Measurements from ENCODE around the gene CCDC12. TPM values are rescaled to one million over a fixed set of nuclear protein-coding genes. Genes with fewer than 3 reads are reported as not detected.

CCDC12 gene
- total RNA-seq = 22.3 and 26.2 TPM in 2 replicates

DNA sequence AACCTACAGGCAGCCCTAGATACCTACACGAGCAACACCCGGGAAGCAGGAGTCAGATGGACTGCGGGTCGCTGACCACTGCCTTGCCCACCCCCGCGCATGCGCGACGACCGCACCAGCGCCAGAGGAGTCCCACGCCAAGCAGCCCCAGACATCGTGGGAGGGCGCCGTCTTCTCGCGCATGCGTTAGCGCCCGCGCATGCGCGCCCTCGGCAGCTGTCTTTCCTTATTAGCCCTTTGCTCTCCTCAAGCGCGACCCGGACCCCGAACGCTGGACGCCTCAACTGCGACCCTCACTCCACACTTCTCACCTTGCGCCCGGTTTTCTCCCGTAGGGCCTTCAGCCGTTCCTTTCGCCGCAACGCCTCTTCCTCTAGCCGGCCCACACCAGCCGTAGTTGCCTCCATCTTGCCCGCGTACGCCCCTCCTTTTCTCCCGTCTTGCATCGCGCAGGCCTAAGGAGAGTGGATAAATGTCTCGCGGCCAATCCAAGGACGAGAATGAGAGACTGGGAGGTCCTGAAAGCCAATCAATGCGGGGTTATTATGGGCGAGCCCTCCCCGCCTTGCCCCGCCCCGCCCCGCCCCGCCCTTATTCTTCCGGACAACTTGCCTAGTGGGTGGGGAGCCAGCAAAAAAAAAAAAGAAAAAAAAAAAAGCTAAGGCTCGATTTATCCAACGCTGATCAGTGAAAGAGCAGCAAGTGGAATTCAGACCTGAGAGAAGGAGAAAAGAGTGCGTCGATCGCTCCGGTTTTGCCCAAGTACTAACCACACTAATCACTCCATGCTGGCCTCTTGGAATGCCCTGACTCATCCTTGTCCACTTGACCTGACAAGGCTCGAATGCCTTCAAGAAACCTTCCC is at the start of gene CCDC12:
CCDC12 (minus strand) TSS at position 420 of the 865 bp plus-strand sequence; CDS start at position 407, 13 bp downstream.
- peak; percentile 99 for DNase-seq (ENCODE audit: low read depth)

DNA sequence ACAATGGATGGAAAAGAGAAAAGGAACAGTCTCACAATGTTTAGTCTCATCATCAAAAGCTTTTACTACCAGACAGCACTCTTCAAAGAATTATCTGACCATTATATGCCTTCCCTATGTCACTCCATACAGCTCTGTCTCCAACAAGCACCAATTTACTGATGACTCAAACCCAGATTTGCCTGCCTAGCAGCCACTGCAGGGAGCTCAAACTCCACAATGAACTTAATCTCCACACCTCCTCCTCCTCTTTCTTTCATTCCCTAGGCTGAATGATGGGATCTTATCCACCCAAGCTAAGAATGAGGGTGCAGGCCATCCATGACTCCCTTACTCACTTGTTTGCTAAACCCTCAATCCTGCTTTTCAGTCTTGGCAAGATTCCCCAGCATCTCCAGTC is 48.4 kb upstream of the CCDC12 start:
- DNase-seq (ENCODE audit: low read depth) = peak; percentile 45

GRCh38 chr3:47022641-47023071 is 46.1 kb upstream of the CCDC12 start:
- peak; percentile 33 for DNase-seq (ENCODE audit: low read depth)

DNA sequence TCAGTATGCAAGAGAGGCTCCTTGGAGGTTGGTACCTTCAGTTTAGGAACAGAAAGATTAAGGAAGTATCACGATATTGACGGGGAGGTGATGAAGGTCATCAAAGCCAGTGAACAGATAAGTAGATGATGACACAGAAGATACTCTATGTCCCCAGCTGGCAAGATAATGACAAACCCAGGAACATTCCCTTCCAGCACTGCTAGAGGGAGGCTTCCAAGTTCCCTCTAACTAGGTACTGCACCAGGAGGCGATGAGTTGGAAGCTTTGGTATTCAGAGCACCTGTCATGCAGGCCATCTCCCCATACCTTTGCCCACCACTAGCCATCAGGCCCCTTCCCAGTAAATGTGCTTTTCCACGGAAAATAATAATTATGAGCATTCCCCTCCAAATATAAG is 43.8 kb upstream of the CCDC12 start:
- DNase-seq (ENCODE audit: low read depth) = no peak

DNA sequence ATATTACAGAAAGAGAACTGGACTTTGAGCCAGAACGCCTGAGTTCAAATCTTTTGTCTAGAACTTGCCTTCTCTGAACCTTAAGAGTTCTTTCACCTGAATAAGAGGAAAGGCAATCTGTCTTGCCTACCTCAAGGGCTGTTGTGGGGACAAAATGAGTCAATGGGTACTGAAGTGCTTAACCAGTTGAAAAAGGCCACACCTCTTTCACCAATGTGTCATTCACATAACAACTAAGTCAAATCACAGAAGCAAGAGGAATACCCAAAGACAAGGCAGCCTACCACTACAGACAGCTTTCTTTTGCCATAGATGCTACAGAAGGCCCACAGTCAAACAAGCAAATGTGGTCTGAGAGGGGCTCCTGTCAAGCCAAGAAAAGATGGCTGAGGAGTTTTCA is 42.7 kb upstream of the CCDC12 start:
- DNase-seq (ENCODE audit: low read depth) = peak; percentile 84

DNA sequence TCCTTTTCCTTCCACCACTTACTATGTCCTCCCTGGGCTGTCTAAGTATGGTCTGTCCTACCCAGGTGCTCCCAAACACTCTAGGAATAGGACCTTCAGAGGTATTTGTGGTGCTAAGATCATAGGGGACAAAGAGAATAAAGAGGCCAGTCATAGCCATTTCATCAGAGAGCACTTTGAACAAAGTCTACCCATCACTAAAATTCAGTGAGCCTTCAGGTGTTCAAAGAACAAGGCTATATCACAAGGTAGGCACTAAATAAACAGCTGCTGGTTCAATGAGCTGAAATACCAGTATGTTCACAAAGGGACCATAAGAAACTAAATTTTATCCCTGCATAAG is 41.7 kb upstream of the CCDC12 start:
- no peak for DNase-seq (ENCODE audit: low read depth)

DNA sequence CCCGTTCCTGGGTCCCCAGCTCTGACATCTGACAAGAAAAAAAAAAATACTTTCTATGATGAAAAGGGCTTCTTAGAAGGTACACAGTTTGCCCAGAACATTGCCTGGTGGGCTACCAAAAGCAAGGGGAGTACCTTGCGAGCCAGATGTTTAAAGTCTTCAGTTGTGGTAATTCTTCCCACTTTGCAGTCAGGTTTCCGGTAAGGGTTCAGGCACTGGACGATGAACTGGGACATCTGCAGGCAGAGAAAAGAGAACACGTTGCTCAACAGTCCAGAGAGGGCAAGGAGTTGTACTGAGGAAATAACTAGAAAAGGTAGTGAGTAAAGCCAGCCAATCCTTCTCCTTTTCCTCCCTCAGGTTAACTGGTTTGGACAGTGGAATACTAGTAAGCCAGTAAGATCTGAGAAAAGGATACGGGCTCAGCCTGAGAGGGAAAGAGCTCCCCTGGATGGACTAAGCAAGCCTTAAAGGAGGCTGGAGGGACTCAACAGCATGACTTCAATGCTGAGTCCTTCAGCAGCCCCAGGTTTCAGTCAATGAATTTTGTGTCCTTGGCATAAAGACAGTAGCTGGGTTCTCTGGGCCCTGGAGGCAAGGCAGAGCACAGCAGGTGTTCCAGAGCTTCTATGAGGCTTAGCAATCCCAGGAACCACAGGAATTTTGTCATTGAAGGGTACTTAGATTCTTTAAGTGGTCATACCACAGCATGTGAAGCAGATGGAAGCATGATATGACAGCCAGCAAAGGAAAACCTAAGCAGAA is 41.1 kb upstream of the CCDC12 start:
- DNase-seq (ENCODE audit: low read depth) = peak; percentile 26

DNA sequence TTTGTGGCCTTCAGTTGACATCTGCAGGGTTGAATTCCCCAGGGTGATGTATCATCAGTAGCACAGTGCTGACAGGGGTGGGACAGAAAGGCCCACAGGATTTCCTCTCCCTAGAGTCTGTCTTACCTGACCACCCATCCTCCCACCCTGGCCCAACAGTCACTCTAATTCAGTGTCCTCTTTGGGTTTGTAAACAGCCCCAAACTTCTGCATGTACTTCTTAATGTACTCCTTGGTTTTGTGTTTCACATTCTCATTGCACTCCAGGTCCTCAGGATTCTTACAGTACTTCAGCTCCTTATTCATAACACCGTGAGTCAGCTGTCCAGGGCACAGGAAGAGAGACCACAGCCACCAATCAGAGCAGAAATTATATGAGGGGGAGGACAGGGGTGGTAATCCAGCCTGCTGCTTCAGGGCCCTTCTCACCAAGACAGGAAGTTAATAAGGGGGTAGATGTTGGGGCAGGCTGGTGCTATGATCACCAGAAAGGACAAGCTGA is 40.4 kb upstream of the CCDC12 start:
- DNase-seq (ENCODE audit: low read depth) = peak; percentile 81

DNA sequence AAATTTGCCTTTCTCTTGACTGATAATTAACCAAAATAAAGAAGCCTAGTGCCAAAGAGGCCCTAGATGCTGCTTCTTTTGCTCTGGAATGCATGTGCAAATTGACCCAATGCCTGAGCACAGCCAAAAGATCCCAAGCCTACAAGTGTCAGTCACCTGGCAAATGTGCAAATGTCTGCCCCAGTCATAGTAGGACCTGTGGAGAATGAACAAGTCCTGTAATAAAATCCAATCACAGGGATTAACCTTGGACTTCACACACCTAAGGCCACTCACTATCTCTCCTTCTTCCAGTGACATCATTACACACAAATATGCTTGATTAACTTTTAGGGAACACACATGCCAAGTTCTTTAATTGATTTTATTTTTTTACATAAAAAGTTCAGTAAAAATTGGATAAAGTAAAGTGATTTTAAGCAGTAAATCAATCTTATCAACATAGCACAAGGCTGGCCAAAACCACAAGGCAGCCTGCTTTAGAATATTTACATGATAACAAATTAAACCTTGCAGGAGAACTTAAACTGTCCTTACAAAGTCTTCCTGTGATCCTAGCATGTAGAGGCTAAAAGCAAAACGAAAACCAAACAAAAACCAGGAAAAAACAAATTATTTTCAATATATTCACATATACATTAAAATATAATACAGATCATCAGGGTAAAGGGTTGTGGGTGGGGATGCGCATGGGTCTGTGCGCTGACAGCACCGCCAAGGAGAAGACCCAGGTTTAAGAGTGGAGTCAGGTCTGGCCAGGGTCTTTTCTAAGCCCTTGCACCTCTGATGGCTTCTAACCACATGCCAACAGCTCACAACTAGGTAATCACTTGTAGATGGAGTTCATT is 39.8 kb upstream of the CCDC12 start:
- no peak for DNase-seq (ENCODE audit: low read depth)

- no peak for DNase-seq (ENCODE audit: low read depth)
Measured at GRCh38 chr3:47015151-47015550, 38.6 kb upstream of the CCDC12 start.

GRCh38 chr3:47014036-47014435 is 37.5 kb upstream of the CCDC12 start:
- DNase-seq (ENCODE audit: low read depth) = no peak

GRCh38 chr3:47013231-47013630 is 36.7 kb upstream of the CCDC12 start:
- DNase-seq (ENCODE audit: low read depth) = no peak

DNA sequence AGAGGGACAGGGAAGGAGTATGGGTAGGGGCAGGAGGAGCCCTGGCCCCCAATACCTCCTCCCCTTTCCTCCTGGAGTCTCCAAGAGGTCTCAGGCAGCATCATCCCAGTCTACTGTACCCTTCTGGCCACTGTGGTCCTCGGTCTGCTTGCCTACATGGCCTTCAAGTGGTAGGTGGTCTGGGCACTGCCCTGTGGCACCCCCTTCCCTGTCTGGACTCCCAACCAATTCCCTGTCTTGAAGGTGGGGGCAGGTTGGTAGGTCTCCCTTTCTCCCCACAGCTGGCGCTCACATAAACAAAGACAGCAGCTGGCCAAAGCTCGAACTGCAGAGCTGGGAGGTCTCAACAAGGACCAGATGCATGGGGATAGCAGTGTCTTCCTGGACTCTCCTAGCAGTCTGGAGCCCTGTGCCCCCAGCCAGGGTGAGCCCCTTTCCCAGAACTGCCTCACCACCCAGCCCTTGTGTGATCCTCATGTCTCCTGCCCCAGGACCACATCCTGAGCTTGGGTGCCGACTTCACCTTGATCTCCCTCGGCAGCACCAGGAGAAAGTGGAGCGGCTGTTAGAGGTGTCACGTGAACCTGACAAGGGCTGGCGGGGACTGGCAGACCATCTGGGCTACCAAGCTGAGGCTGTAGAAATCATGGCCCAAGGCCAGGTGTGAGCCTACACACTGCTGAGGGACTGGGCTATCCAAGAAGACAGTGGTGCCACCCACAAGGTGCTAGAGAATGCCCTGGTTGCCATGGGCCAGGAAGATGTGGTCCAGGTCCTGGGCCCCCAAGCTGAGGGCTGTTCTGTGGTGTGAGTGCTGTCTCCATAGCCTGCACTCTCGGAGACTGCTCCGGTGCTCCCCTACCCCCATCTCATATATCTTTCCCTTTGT is 36.0 kb upstream of the CCDC12 start:
- DNase-seq (ENCODE audit: low read depth) = no peak

DNA sequence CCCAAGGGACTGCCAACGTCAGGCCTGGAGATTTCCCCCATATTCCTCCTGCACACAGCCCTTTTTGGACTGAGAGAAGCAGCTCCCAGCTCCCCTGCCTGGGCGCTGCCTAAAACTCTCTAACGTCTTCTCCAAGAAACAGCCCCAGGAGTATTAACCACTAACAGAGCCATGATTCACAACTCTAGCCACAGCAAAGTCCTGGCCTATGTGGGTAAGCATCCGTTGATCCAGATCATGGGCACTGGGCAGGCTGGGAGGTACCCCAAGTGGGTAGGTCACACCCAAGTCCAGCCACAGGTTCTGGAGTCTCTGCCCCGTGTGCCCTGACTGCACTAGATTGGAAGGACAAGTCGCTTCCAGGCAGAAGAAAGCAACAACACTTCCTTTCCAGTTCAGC is 34.8 kb upstream of the CCDC12 start:
- DNase-seq (ENCODE audit: low read depth) = no peak

- no peak for DNase-seq (ENCODE audit: low read depth)
Measured at GRCh38 chr3:47010910-47011309, 34.4 kb upstream of the CCDC12 start.

DNA sequence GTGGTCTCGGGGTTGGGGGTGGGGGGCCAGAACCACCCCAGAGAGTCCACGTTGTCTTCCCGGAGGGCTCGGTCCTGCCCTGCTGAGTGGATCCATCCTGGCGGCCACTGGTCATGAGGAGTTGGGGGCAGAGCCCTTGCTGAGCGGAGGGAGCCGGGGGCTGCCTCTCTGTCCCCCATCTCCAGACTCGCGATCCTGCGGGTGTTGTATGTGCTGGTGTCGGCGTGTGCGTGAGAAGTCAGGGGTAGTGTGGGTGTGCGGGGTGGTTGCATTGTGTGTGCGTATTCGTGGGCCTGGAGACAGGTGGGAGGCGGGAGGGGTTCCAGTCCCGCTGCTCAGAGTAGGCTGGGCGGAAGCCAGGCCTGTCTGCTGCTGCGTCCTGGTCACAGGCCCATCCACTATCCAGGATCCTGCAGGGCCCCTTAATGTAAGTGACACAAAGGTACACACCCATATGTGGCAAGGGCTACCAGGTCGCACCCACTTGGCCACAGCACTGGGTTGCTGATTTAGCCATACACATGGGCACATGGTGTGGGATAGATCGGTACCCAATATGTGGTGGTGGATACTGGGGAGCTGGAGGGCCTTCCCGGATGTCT is 33.7 kb upstream of the CCDC12 start:
- no peak for DNase-seq (ENCODE audit: low read depth)

DNA sequence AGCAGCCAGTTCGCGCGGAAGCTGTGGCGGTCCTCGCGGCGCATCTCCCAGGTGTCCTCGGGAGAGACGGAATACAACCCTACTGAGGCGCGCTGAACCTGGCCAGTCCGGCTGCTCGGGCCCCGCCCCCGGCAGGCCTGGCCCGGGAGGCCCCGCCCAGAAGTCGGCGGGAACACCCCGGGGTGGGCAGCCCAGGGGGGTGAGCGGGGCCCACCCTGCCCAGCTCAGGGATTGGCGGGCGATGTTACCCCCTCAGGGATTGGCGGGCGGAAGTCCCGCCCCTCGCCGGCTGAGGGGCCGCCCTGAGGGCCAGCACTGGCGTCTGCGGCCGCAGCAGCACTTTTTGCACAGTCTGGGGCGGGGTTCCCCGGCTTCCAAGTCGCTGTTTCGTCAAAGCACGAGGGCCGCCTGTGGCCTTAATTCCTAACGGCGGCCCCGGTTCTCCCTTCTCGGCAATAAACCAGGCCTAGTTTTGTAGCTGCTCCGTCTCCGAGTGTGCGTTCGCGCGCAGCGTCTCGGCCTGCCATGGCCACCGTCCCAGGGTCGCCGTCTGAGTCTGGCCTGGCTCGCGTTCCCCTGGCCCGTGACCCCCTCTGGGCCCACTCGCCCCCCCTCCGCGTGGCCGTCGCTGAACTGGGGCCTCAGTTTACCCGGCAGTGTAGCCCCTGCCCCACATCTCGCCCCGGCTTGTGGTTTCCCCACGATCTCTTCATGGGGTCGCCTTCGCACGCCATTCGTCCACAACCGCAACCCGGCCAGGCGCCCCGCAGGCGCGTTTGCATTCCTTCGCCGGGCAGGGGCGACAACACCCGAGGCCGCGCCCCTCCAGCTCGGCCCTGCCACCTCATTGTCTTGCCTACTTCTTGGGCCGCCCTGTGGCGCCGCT is 32.9 kb upstream of the CCDC12 start:
- peak; percentile 77 for DNase-seq (ENCODE audit: low read depth)

- no peak for DNase-seq (ENCODE audit: low read depth)
Measured at GRCh38 chr3:47008851-47009224, 32.3 kb upstream of the CCDC12 start.

- no peak for DNase-seq (ENCODE audit: low read depth)
Measured at GRCh38 chr3:47008234-47008796, 31.8 kb upstream of the CCDC12 start.

All from renal cortical epithelial cell (primary cell).